ENCODE results near the gene PFN1. TPM values are rescaled to one million over a fixed set of nuclear protein-coding genes. Genes with fewer than 3 reads are reported as not detected.

PFN1 gene
- total RNA-seq, 4 donors from 2014 or later: 479 to 709 (median 540) TPM

DNA sequence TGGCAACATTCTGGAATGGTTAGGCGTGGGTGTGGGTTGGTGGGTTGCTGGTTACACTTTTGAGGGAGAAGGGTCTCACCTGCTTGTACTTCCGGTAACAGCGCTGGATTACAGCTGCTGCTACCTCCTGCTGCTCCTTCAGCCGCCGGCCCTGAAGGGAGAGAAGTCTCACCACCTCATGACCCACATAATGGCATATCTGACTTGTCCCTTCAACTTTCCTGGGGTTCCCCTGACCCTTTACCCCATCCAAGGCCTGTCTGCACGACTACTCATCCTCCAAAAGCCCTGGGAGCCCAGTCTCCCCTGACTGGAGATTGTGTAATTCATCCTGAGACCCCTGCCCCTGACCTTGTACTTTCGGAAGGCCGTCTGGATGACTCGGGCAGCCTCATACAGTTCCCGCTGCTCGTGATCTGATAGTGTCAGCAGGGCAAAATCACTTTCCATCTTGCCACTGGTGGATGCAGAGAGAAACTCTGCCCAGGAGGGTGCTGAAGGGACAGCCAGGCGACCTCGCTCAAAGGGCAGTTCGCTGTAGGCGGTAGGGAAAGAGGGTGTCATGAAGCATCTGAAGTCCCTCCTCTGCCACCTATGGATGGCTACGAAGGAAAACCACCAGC, 21.3 kb upstream of the PFN1 start:
- no peak for DNase-seq (ENCODE audit: low spot score in 2 of 2)
- no peak overlapping the region for H3K4me3 ChIP-seq (ENCODE audit: low read depth, poor library complexity, severe bottlenecking)
- WGBS, 2 donors: 78 to 89% methylated on average over 15 to 16 of the region's 16 CpGs
- no peak for TF ChIP-seq POLR2A (IDR thresholded peaks at IDR 0.05)
- TF ChIP-seq, protein P1, sequence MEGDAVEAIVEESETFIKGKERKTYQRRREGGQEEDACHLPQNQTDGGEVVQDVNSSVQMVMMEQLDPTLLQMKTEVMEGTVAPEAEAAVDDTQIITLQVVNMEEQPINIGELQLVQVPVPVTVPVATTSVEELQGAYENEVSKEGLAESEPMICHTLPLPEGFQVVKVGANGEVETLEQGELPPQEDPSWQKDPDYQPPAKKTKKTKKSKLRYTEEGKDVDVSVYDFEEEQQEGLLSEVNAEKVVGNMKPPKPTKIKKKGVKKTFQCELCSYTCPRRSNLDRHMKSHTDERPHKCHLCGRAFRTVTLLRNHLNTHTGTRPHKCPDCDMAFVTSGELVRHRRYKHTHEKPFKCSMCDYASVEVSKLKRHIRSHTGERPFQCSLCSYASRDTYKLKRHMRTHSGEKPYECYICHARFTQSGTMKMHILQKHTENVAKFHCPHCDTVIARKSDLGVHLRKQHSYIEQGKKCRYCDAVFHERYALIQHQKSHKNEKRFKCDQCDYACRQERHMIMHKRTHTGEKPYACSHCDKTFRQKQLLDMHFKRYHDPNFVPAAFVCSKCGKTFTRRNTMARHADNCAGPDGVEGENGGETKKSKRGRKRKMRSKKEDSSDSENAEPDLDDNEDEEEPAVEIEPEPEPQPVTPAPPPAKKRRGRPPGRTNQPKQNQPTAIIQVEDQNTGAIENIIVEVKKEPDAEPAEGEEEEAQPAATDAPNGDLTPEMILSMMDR (IDR thresholded peaks at IDR 0.05): no peak
- intact Hi-C loops (cut with DNase I; ENCODE audit: low total_unique reads): no loop called here

DNA sequence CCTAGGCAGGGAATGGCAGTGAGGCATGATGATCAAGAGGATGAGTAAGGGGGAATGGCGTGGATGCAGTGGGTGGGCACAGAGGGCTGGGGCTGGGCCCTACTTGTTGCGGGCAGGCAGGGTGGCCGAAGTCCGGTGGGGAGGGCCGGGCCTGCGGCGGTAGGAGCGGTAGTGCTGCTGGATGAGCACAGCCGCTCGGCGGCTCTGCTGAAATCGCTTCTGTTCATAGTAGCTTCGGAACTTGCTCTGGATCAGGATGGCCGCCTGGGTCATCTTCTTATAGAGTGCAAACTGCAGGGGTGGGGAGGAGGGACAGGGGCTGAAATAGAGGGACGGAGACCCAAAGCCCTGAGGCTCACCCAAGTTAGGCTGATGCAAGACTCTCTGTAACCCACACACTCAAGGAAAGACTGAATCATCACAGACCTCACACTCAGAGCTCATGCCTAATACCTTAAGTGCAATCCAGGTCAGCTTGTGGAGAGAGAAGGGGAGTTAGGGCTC, 20.8 kb upstream of the PFN1 start:
- intact Hi-C loops (cut with DNase I; ENCODE audit: low total_unique reads): no loop called here
- no peak for DNase-seq (ENCODE audit: low spot score in 2 of 2)
- no peak overlapping the region for H3K4me3 ChIP-seq (ENCODE audit: low read depth, poor library complexity, severe bottlenecking)
- 76 to 82% methylated on average over 15 of the region's 15 CpGs for WGBS, 2 donors
- TF ChIP-seq, protein P1 (IDR thresholded peaks at IDR 0.05): no peak
- TF ChIP-seq POLR2A (IDR thresholded peaks at IDR 0.05): no peak

DNA sequence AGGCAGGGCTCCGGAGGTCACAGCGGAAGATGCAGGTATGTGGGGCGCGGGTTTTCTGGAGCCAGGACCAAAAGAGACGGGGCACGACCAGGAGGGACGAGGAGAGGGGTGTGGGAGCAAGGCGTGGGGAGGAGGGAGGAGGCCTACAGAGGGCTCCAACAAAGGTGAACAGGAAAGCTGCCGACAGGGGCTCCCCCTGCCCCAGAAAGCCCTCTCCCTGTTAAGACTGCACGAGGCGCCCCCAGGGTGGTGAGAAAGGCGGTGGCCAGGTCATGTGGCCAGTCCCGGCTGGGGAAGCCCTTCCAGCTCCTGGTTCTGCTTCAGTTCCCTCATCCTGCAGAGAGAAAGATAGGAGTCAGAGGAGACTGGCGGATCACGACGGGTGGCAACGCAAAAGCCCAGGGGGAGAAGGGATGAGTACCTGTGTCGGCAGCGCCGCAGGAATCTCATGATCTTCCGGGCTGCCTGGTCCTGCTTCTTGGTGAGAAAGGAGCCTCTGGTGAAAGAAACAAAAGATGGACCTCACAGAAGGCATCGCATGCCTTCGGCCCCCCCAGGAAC, 20.2 kb upstream of the PFN1 start:
- H3K4me3 ChIP-seq (ENCODE audit: low read depth, poor library complexity, severe bottlenecking): no peak overlapping the region
- no peak for TF ChIP-seq POLR2A (IDR thresholded peaks at IDR 0.05)
- TF ChIP-seq, protein P1 (IDR thresholded peaks at IDR 0.05): no peak
- WGBS, 2 donors: 29 to 32% methylated on average over 23 of the region's 23 CpGs
- intact Hi-C loops (cut with DNase I; ENCODE audit: low total_unique reads): no loop called here
- no peak for DNase-seq (ENCODE audit: low spot score in 2 of 2)

DNA sequence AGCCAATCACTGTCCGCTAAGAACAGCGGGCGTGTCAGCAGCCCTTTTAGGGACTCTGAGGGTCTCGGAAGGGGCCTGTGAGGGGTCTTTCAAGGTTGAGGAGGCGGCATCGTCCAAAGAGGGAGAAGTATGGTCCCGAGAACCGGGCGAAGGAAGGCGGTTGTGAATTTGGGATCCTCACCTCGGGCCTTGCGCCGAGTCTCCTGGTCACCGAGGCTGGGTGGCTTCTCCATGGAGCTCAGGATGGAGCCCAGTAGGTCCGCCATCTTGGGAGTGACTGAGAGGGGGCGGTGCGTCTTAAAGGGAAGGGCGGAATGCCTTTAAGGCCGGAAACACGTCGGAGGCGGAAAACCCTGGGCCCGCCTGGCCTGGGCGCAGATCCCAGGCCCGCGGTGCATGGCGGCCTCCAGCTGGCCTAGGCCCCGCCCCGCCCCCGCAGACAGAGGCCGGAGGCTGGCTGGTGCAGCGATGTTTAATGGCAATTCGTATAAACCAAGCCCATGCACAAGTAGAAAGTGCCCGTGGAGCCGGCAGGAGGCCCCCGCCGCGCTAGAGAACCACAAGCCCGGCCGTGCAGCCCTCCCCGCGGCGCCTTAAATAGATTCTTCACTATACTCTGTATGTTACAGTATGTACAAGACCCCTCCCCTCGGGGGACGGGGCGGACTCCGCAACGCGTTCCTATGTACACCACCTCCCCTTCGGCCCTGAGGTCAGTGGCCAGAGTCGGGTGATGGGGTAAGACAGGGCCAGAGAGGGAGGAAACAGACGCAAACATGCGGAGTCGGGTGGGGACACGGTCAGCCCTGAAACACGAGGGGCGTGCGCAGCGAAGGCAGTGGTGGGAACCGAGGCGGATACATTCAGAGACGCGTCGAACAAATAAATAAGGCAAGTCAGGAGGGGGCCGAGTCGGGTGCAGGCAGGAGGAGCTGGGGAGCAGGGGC, 19.5 kb upstream of the PFN1 start, which contains the start of gene SPAG7:
Gene SPAG7 (minus strand): TSS at position 279 of the 947 bp plus-strand sequence. CDS start 13 bp downstream, at position 266.
- DNase-seq (ENCODE audit: low spot score in 2 of 2): peak; percentile 94 to 99
- peak within 1 kb of the TSS; percentile 52 for H3K4me3 ChIP-seq (ENCODE audit: low read depth, poor library complexity, severe bottlenecking)
- intact Hi-C loops (cut with DNase I; ENCODE audit: low total_unique reads): no loop called here
- 0% methylated on average over 60 to 65 of the region's 66 CpGs for WGBS, 2 donors
- TF ChIP-seq, protein P1 (IDR thresholded peaks at IDR 0.05): no peak
- TF ChIP-seq POLR2A (IDR thresholded peaks at IDR 0.05): peak in 1 of 2 donors; percentile 20

DNA sequence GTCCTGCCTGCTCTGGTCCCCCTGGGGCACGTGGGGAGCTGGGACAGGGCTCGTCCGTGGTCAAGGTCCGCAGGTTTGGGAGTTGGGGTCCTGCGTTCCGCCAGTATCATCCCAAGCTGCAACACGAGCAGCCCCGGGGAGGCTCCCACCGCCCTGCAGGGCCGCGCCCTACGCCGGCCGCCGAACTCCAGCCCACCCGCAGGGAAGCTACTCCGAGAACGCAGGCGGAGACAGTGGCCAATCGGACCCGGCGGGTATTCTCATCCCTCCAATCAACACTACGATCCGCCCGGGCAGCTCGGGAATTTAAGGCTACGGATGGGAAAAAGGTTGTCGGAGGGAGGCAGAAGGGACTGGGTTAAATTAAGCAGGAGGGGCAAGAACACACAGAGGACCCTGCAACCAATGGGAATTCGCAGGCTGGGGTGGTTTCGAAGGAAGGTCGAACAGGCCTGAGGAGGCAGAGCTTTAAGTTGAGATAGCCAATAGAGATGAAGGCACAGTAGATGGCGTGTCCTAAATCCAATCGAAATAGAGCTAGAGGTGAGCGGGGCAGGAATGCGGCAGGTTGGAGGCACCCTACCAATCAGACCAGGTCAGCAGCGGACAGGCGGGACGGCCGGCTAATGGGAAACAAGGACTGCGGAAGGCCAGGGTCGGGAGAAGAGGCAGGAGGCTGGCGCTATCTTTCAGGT, 18.7 kb upstream of the PFN1 start:
- peak; percentile 99 for DNase-seq (ENCODE audit: low spot score in 2 of 2)
- intact Hi-C loops (cut with DNase I; ENCODE audit: low total_unique reads): no loop called here
- 0% methylated on average over 30 to 33 of the region's 42 CpGs for WGBS, 2 donors
- H3K4me3 ChIP-seq (ENCODE audit: low read depth, poor library complexity, severe bottlenecking): peak overlapping the region; percentile 52
- no peak for TF ChIP-seq POLR2A (IDR thresholded peaks at IDR 0.05)
- TF ChIP-seq, protein P1 (IDR thresholded peaks at IDR 0.05): no peak
